GM18526 (cell line): ENCODE results near the gene PRSS27.

Experiments used
- POLR2A ChIP-seq: IDR thresholded peaks from 3 replicates; pipeline ENCODE4 v1.6.1; 2011; ENCODE audit not compliant: insufficient read length; ENCODE audit errors: extremely low read depth

Gene PRSS27

DNA sequence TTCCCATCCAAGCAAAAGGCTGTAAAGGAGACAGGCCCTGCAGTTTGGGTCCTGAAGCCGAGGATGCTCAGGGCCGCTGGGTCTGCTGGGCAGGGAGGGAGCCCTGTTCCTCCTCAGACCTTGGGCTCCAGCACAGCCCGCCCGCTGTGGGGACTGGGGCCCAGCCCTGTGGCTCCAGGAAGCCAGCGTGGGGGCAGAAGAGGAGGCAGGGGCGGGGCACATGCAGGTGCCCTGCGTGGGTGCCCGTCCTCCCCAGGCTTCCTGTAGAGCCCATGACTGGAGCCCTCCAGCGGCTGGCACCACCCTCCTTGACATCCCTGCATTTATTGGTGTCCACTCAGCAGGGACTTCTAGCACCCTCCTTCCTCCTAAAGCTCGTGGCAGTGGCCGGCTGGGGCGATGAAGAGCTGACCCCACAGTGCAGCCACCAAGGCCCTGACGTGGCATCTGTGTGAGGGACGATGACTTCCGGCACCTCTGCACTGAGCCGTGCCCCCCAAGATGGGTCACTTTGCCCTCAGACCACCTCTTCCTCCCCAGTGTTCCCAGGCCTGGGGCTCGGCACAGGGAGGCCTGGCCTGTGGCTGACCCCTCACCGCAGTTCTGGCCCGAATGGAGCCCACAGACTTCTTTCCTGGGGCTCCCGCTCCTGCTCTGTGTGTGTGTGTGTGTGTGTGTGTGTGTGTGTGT, 9.9 kb downstream of the PRSS27 start:
- no peak for TF ChIP-seq POLR2A

GRCh38 chr16:2709588-2709984, 10.4 kb downstream of the PRSS27 start:
- TF ChIP-seq POLR2A, result no peak

GRCh38 chr16:2708955-2709587, 11.0 kb downstream of the PRSS27 start:
- no peak for TF ChIP-seq POLR2A

- no peak for TF ChIP-seq POLR2A
Measured at GRCh38 chr16:2708290-2708639, 11.8 kb downstream of the PRSS27 start.

DNA sequence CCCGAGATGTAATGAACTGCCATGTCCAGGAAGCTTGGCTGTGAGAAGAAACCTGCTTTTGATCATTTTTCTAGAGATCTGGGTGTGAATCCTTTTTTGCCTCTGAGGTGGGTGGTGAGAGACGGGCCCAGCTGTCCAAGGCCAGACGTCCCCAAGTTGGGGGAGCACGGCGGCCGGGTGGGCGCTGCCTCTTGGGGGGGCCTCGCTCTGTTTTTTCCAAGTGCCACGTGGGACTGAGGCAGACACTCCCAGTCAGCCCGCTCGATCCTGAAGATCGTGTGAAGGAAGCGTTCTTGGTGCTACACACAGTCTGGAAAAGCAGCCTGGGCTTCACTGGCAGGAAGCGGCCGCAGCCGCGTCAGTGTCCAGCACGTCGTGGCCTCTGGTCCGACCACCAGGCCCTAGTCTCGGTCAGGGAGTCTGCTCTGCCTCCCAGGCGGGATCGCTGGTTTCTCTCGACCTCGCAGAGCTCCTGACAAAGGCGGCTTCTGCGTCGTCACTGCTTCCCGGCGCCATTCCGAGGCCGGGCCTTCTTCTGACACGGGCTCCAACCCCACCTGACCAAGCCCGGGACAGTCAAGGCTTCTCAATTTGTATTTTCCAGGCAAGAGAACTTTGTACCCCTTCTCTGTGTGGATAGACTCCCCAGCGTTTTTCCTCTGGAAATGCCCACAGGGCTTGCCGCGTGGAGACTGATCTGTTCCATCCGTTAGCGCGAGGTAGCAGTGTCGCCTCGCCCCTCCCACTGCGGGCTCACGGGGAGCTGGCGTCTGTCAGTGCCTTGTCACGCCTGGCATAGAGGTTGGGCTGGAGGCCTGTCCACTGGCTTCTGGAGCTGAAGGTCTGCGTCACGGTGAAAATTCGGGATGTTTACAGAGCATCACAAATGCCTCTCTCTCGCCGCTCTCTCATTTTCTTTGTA, 12.4 kb downstream of the PRSS27 start:
- TF ChIP-seq POLR2A, result no peak

DNA sequence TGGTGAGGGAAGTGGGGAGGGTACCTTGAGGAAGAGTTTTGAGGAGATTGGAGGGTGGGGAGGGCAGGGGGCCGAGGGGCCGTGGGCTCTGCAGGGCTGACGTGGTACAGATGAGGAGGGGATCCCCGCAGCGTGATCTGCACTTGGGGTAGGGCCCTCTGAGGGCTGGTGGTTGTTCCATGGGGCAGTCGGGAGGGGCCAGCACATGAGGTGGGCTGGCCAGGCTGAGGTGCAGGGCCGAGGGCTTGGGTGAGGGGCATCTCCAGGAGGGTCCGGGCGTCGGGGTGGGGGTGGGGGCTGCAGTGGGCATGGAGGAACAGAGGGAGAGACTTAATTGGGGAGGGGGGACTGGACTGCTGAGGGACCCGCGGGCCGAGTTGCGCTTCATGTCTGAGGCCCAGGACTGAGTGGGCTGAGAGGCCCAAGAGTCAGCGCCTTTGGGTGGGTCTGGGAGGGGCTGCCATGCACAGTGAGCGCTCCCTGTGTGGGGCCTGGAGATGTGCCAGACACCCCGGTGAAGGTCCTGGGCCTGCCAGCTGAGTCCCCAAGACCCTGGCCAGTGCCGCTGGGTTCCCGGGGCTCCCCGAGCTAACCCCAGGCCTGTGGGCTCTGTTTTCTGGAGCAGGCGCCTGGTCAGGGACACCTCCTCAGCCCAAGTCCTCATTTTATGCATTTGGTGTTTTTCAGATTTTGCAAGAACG, 13.3 kb downstream of the PRSS27 start:
- TF ChIP-seq POLR2A, result no peak

GRCh38 chr16:2706085-2706484, 13.9 kb downstream of the PRSS27 start:
- TF ChIP-seq POLR2A, result no peak

DNA sequence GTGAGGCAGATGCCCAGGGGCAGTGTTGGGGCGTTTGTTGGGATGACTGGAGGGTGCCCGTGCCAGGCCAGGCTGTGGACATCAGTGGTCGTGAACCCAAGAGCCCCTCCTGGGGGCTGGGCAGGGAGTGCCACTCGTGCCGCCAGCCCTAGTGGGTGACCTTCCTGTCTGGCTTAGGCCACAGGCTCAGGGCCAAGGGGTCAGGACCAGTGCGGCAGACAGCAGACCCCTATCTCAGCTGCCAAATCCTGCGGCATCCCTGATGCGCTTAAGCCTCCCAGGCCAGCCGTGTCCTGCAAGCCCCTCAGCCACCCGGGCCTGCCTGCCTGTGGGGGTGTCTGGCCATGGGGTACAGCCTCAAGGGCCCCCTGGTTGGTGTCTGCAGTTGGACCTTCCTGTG, 14.7 kb downstream of the PRSS27 start:
- no peak for TF ChIP-seq POLR2A

DNA sequence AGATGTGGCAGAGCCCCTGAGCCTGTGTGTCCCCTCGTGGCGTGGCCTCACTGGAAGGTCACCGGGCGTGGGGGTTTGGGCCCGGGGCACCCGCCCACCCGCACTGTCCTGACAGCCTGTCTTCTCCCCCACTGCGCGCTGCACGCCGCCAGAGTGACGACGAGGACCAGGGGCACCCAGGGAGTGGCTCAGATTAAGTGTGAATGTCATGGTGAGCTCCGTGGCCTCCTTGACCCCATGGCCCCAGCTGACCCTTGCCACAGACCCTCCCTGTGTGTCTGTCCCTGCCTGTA, 15.1 kb downstream of the PRSS27 start:
- no peak for TF ChIP-seq POLR2A

DNA sequence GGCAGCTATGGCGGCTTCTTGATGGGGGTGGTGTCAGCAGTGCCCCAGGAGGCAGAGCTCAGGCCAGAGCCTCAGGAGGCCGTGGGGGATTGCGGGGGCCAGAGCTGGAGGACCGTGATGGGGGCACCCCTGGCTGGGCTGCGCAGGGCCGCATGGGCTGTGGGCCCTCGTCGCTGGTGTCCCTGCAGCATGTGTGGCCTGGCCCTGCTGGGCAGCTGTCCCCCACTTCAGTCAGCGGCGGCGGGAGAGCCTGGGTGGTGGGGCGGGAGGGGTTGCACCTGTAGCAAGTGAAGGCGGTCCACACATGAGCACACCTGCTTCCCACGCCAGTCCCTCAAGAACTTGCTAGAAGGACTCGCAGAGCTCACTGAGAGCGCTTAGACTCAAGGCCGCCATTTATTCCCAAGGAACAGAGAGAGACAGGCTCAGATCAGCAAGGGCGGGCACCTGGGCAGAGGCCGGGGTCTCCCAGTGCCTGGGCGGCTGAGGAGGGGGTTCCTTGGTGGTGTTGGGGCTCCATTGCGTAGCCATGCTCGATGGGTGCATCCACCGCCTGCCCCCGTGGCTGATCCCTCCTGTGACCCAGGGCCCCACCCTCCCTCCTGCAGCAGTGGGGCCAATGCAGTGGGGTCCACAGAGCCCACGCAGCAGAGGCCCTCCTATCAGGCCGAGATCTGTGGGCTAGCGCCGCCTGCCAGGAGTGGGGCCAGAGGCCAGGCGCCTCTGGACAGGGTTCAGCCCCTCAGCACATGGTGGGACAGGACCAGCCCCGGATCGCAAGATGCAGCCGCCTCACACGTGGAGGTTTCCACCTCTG, 15.7 kb downstream of the PRSS27 start:
- no peak for TF ChIP-seq POLR2A

GRCh38 chr16:2702871-2703745, 16.9 kb downstream of the PRSS27 start:
- no peak for TF ChIP-seq POLR2A

- no peak for TF ChIP-seq POLR2A
Measured at GRCh38 chr16:2702438-2702825, 17.6 kb downstream of the PRSS27 start.

DNA sequence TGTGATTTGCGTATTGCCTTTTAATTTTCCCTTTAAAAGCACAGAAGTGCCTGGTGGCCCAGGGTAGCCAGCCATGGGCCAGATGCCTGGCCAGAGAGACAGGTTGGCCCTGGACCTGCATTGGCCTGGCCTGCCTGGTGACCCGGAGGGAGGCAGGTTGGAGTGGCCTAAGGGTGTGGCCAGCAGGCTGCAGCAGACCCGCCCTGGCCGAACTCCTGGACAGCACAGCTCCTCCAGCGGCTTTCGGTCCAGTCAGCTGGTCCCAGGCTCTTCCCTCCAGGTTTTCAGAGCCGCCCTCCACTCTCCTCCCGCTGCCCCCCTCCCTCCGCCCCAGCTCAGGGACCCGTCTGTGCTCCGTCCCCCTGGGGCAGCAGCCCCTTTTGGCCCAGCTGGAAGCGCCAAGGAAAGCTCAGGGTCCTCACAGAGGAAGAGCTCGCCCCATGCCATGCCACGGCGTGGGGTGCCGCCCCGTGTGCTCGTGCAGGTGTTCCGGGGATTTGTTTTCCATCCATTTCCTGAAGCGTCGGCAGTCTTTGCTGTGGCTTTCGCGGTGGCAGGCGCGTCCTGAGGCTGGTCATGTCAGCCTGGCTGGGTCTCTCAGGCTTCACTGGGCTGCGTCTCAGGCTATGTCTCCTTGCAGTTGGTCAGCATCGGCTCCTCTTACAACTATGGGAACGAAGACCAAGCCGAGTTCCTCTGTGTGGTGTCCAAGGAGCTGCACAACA, 18.1 kb downstream of the PRSS27 start:
- no peak for TF ChIP-seq POLR2A

- TF ChIP-seq POLR2A, result no peak
Measured at GRCh38 chr16:2701272-2701671, 18.8 kb downstream of the PRSS27 start.

DNA sequence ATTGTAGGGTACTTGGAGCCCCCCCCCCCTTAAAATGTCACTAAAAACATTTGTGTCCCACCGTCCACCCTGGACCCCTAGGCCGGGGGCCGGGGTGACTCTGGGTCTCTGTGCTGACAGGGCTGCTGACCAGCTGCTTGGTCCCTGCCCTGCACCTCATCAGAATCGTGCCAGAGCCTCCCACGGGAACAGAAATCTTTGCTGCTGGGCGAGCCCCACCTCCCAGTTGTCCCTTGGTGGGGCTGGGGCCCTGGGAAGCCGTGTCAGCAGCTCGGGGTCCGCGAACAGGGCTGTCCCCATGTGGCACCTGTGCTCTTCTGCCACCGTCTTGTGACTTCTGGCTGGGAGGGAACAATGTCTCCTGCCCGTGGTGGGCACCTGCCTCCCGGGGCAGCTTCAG, 19.2 kb downstream of the PRSS27 start:
- TF ChIP-seq POLR2A, result no peak
